HG03108 (cell line): ENCODE results near the gene MMP11.

ENCODE experiments used
- ATAC-seq: cut with Tn5 transposase; IDR thresholded peaks from one replicate; pipeline ENCODE4 v1.9.1; 2021; ENCODE audit warnings: moderate library complexity; ENCODE audit not compliant: unreplicated experiment

MMP11 gene

DNA sequence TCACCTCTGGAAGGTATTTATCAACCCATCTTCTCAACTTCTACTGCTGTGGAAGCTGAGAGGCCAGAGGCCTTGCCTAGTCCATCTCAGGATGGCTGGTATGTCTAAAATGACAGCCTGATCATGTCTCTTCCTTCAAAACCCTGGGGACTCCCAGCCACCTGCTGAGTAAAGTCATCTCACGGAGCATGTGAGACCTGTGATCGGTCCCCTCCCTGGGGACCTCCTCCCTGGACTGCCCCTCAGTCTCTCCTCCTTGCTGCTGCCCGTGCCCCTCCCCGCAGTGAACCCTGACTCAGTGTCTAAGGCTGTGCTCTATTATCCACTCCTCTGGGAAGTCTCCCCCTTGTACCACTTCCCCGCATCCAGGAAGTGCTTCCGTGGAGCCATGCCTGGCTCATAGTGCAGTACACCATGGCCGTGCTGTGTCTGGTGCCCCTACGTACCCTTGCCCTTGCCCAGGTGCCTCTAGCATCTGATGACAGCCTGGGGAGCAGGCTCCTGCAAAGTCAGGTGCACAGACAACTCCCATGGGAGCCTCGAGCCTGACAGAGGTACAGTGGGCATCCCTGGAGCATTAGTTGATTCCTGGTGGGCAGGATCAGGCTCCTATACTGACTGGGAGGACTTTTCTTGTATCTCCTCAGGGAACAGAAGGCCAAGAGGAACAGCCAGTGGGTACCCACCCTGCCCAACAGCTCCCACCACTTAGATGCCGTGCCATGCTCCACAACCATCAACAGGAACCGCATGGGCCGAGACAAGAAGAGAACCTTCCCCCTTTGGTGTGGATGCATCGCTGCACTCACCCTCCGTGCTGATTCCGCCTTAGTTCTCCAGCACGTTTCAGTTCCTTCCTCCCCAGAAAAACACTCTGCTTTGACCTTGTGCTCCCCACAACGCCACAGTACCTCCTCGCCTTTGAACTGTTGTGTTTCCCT, 27.9 kb downstream of the MMP11 start:
- peak; percentile 73 for ATAC-seq

DNA sequence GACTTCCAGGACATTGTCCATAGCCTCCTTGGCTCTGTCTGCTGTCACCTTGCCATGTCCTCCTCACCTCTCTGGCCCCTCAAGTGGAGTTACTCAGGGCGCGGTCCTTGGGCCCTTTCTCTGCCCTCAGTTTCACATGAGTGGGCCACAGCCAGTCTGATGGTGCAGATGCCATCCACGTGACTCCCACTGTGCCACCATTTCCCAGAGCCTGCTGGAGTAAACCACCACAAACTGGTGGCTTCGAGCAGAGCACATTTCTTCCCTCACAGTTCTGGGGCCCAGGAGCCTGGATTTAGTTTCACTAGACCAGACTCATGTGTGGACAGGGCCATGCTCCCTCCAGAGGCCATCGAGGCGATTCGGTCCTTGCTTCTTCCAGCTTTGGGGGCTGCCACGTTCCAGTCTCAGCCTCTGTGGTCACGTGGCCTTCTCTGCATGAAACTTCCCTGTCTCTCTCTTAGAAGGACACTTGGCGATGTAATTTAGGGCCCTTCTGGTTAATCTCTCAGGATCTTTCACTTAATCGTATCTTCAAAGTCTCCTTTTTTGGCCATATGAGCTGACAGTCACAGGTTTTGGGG, 28.7 kb downstream of the MMP11 start:
- ATAC-seq: no peak

DNA sequence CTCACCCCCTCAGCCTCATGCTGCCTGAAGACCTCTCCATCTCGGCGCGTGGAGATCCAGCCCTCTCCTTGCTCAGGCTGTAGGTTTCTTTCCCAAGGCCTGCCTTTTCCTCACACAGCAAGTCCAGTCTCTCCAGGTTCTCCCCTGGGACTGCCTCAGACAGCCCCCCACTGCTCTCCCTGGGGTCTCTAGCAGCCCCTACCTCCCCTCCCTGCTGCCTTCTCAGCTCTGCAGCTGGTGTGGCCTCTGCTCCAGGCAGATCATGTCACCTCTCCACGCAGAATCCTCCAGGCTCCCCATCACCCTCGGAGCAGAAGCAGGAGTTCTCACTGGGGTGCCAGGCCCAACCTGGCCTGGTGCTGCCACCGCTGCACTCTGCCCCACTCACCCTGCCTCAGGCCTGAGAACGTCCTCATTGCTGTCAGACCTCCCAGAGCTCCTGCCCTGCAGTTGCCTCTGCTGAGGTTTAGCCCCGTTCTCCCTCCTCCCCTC, 29.3 kb downstream of the MMP11 start:
- no peak for ATAC-seq

DNA sequence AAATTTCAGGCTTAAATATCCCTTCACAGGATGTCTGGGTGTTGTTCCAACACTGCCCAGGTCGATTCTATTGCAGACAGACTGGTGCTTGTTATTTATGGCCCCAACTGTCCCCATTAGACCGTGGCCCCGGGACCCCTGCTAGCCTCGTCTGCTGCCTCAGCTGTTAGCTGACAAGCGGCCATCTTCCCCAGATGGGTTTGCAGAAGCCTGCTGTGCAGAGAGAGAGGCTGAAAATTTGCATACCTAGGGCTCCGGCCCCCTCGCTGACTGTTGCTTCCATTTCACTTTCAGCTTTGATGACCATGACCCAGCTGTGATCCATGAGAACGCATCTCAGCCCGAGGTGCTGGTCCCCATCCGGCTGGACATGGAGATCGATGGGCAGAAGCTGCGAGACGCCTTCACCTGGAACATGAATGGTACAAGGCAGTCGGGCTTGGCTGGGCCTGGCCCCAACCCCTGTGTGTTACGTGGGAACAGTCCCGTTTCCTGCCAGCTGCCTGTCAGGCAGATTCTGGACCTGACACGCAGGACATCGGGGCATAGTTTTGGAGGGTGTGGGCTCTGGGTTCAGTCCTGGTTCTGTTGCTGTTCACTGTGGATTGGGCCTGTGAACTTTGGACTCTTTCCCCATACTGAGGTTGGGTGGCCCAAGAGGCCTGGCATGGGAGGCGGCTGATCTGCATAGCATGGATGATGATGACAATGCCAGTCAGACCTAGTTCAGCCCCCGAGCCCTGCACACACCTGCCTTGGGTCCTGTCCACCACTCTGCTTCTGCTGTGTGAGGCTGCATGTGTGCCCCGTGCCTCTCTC, 30.6 kb downstream of the MMP11 start:
- ATAC-seq: no peak

DNA sequence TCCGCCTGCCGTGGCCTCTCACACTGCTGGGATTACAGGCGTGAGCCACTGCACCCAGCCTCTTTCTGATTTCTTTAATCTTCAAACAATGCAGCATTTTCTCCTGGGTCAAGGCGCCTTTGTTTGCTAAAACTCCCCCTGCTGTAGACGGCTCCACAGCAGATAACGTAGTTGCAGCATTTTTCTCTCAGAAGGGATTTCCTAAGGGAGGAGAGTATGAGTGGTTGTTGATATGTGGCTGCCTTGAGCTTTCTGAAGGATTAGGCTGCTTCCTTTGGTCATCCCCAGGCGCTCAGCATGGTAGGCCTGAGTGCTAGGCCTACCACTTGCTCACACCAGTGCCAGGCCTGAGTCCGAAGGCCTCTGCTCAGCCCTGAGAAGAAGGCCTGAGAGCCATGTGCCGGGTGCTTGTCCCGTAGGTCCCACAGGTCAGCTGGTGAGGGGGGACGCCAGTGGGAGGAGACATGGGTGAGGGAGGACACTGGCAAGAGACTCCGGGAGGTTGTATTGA, 32.2 kb downstream of the MMP11 start:
- ATAC-seq: no peak

DNA sequence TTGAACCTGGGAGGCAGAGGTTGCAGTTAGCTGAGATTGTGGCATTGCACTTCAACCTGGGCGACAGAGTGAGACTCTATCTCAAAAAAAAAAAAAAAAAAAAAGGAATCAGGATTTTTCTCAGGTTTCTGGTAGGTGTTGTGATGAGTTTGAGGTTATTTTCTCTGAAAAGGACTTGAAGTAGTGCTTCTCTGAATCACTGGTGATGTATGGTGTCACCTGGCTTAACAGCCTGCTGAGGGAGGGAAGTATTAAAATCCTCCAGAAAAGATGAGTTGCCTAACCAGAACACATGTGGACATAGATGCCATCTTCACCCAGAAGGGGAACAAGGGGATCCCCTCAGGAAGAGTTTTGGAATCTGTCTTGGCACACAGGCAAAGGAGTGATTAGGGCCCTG, 34.2 kb downstream of the MMP11 start:
- ATAC-seq: no peak

DNA sequence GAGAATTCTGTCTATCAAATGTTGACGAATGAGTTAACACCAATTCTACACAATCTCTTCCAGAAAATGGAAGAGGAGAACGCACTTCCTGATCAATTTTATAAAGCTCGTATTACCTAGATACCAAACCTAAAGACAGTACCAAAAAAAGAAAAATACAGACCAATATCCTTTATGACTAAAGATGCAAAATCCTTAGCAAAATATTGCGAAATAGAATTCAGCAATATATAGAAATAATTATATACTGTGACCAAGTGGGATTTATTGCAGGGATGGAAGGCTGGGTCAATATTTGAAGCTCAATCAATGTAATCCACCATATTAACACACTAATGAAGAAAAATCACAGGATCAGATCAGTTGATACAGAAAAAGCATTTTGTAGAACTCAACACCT, 39.7 kb downstream of the MMP11 start:
- no peak for ATAC-seq

DNA sequence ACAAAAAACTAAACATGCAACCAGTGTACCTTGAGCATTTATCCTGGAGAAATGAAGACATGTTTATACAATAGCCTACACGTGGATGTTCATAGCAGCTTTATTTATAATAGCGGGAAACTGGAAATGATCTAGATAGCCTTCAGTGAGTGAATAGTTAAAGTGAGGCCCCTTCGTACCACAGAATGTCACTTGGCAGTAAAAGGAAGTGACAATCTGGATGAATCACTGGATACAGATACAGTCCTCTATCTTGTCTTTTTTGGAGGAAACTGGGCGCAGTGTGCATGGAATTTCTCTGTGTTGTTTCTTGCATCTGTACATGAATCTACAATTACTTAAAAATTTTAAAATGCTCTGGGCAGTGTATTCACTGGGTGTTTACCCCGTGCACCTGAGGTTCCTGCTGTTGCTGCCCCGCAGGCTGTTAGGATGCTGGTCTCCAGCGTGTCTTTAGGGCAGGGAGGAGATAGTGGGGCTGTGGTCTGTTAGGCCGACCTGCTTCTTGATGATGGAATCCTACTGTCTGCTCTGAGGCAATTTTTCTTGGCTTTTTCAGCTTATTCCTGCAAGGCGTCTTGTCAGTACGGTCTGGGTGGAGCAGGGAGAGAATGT, 43.0 kb downstream of the MMP11 start:
- no peak for ATAC-seq

DNA sequence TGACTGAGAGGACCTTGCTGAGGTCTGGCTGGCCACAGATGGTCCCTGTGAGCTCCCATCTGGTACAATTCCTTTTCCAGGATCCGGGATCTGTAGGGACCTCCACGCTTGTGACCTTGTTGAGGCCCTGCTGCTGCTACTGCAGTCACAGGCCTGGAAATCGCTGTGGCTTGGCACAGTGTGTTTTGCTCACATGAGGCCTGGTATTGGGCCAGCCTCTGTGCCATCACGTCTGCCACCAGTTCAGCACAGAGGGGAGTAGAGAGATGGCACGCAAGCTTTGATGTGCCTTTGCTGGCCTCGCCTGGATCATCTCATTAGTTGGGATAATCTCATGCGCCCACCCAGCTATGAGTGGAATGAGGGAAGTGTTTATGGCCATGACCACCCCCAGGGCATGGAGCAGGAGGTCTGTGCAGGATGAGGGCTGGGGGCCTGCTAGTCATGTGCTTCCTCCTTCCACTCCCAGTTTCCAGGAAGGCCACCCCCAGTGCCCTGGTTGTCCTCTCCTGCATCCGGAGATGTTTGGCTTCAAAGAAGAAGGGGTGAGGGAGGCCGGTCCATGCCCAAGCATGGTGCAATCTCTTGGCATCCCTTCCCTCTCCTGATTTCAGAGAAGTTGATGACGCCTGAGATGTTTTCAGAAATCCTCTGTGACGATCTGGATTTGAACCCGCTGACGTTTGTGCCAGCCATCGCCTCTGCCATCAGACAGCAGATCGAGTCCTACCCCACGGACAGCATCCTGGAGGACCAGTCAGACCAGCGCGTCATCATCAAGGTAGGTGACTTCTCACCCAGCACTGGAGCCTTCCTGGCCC, 43.7 kb downstream of the MMP11 start:
- ATAC-seq: no peak

DNA sequence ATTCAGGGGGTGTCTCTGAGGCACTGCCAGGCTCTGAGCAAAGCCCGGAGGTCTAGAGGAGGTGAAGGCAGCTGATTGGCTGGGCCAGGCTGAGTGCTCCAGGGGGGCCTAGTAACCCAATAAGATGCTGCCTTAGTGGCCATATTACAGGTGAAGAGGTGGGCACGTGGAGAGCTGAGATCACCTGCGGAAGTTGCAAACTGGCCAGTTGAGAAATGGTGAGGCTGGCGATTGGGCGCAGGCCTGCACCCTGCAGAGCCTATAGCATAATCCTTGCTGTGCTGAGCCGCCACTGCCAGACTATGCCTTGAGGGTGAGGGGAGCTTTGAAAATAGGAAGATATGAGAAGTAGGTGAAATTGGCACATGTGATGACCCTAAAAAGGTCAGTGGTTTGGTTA, 44.5 kb downstream of the MMP11 start:
- ATAC-seq: no peak

DNA sequence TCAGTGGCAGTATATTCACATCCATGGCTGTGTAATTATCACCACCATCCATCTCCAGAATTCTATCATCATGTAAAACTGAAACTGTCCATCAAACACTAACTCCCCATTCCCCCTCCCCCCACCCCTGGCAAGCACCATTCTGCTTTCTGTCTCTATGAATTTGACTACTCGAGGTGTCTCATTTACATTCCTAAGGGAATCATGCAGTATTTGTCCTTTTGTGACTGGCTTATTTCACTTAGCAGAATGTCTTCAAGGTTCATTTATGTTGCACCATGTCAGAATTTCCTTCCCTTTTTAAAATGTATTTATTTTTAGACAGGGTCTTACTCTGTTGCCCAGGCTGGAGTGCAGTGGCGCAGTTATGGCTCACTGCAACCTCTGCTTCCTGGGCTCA, 45.9 kb downstream of the MMP11 start:
- no peak for ATAC-seq

DNA sequence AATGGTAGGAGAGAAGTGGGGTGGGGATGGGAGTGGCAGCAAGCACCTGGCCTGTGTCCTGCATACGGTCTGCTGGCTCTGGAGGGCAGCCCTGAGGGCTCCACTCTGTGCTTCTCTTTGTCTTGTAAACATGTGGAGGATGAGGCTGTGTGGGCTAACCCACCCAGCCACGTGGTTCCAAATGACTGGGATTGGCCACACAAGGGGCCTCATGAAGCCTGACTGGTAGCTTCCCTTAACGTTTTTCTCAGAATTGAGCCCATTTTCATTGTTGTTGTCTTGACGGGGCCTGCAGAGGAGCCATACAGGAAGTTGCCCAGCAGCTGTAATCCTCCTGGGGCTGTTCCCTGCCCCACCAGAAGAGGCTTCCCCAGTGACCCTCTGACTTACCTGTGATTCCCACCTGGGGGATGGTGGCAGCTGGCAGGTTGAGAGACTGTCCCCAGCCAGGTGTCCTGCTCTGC, 48.1 kb downstream of the MMP11 start:
- ATAC-seq: no peak

DNA sequence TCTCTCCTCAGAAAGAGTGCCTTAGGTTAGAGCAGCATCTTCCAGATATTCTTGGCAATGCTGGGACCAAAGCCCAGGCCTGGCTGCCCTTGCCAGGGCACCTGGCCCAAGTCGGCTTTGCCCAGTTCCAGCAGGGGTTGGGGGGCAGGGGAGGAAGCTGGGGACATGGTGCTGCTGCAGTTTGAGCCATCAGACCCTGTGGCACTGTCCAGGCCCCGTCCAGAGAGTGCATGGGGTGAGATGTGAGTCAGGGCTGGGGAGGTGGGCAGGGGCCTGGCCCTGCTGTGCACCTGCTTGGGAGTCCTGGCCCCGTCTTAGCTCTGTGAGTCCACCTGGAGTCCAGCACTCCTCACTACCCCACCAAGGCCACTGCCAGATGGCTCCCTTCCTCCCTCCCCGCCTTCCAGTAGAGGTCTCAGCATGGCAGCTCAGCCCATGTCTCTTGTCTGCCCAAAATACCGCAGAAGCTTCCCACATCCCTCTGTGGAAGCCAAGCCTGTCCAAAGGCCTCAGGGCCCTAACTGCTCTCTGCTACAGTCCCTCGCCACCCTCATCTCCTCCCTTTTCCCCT, 49.5 kb downstream of the MMP11 start:
- no peak for ATAC-seq

DNA sequence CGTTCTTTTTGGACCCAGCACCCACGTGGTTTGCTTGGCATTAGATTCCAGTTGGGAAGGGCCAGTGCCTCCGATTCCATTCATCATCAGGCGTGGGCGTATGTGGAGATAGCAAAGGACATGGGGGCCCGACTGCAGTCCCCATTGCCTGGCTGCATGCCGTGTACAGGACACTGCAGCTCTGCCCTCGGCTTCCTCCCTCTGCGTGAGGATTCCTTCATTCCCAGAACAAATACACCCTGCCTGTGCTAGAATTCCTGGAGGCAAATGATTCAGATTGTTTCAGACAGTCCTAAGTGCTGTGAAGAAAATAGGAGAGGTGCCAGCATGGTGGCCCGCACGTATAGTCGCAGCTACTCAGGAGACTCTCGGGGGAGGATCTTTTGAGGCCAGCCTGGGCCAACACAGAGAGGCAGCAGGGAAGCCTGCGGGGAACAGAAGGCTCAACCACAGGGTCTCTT, 50.7 kb downstream of the MMP11 start:
- no peak for ATAC-seq

DNA sequence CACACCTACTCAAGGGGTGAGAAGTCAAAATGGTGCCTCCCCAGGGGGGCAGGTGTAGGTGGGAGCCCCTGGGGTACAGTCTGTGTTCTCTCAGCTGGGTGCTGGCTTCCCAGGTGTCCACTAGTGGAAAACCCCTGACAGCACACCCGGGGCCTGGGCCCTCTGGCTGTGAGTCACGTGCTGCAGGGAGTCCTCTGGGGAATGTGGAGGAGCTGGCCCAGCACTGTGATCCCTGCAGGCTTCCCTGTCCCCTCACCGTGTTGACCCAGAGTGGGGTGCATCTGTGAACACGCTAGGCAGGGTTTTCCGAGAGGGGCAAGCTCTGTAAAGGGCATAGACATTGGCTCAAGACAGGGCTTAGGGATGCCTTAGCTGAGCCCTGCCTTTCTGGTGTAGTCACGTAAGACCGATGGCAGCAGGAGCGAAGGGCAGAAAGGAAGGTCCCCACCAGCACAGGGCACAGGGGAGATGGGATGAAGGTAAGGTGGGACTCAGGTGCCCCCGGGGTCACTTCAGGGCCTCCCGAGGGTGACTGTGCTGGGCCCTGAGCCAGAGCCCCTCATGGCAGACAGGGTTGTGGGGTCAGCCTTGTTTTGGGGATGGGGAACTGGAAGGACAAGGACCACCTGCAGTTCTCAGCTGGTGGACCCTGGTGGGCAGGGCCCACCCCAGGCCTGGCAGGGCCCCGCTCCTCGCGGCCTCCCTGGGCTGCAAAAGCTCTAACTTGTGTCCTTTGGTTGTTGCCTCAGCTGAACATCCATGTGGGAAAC, 52.0 kb downstream of the MMP11 start:
- no peak for ATAC-seq

DNA sequence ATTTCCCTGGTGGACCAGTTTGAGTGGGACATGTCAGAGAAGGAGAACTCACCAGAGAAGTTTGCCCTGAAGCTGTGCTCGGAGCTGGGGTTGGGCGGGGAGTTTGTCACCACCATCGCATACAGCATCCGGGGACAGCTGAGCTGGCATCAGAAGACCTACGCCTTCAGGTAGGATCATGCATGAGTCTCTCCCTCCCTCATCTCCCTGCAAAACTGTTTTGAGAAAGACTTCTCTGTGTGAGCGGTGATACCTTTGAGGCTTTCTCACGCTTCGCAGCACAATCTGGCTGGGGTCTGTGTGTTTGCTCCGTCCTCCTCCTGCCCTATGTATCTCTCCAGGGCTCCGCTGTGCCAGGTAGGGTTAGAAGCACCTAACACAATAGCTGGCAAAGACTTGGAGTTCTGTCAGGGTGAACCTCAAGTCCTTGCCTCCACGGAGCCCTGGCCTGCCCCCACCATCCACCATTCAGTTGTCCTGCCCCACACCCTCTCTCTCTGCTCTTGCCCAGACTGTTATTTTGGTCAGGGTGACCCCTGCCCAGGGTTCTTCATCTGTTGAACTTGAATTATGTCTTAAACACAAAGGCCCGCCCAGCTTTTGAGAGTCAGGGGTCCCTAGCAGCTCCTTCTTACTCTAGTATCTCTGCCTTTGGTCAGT, 52.7 kb downstream of the MMP11 start:
- no peak for ATAC-seq

DNA sequence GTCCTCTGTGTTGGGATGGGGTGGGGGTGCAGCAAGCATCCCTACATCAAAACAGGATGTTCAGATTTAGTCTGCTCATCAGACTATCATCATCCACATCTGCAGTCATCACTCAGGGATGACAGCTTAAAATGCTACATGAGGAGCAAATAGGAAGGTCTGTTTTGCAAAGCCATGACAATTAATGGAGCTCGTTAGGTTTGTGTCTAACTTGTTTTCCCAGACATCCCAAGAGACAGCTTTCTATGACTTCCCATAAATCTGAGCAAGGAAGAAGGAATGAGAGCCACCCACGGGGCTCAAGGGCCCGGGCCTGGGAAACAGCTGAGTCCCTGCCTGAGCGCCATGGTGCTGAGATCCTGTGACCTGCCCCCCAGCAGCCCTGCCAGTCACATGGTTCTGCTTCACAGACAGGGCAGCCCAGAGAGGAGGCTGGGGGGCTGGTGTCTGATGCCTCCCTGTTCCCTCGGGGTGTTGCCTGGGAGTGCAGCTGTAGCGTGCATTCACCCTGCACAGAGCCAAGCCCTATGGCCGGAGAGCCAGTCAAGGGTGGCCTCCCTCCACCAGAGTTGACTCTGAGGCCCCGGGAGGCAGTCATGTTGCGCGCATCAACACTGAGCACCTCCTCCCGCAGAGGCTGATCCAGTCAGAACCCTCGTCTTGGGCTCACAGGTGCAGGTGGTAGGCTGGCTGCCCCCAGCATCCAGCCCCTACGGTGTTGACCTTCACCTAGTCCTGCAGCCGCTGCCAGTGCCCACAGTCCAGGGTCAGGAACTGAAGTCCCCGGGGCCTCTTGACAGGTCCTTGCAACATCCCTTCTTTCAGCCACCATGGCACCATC, 54.1 kb downstream of the MMP11 start:
- no peak for ATAC-seq
